NOMO-1 (cell line): ENCODE results near the gene IGSF6.
"Not testable (repeated sequence)": the region's sequence is repeated elsewhere in the genome, so short reads cannot be mapped to it uniquely, and the experiment has no call there.

ENCODE experiments used
- DNase-seq, 2 experiments: peaks; one replicate each; lab custom pipeline; 2025; ENCODE audit not compliant: unreplicated experiment in 2 of 2; lab: John Stamatoyannopoulos, UW

The IGSF6 gene

GRCh38 chr16:21630866-21631265 is 21.5 kb downstream of the IGSF6 start:
- not testable (repeated sequence) for DNase-seq

- not testable (repeated sequence) for DNase-seq
Measured at GRCh38 chr16:21629616-21630539, 22.5 kb downstream of the IGSF6 start.

GRCh38 chr16:21628772-21629171 is 23.6 kb downstream of the IGSF6 start:
- DNase-seq, result no peak

- DNase-seq, result no peak
Measured at GRCh38 chr16:21628121-21628726, 24.2 kb downstream of the IGSF6 start.

- DNase-seq, result peak; percentile 90 to 99
Measured at GRCh38 chr16:21626659-21627277, 25.6 kb downstream of the IGSF6 start.

GRCh38 chr16:21625026-21625425 is 27.4 kb downstream of the IGSF6 start:
- no peak for DNase-seq

GRCh38 chr16:21622545-21622944 is 29.9 kb downstream of the IGSF6 start:
- no peak for DNase-seq

GRCh38 chr16:21620592-21620991 is 31.8 kb downstream of the IGSF6 start:
- DNase-seq, result peak in 1 of 2 experiments; percentile 29

- no peak for DNase-seq
Measured at GRCh38 chr16:21619765-21620425, 32.5 kb downstream of the IGSF6 start.

GRCh38 chr16:21618281-21618680 is 34.1 kb downstream of the IGSF6 start:
- DNase-seq, result no peak

GRCh38 chr16:21617607-21618006 is 34.8 kb downstream of the IGSF6 start:
- peak in 1 of 2 experiments; percentile 56 for DNase-seq

- DNase-seq, result no peak
Measured at GRCh38 chr16:21614896-21615295, 37.5 kb downstream of the IGSF6 start.

GRCh38 chr16:21613781-21614180 is 38.6 kb downstream of the IGSF6 start:
- no peak for DNase-seq

GRCh38 chr16:21613361-21613760 is 39.0 kb downstream of the IGSF6 start:
- no peak for DNase-seq

- DNase-seq, result peak in 1 of 2 experiments; percentile 54
Measured at GRCh38 chr16:21611556-21612384, 40.6 kb downstream of the IGSF6 start.

GRCh38 chr16:21611198-21611555 is 41.2 kb downstream of the IGSF6 start:
- peak in 1 of 2 experiments; percentile 66 for DNase-seq

GRCh38 chr16:21610766-21611165 is 41.6 kb downstream of the IGSF6 start:
- no peak for DNase-seq

GRCh38 chr16:21610006-21610544 is 42.3 kb downstream of the IGSF6 start:
- DNase-seq, result no peak

- DNase-seq, result peak; percentile 92 to 95
Measured at GRCh38 chr16:21608639-21609328, 43.6 kb downstream of the IGSF6 start.
